Mesenchymal stem cell (in vitro differentiated cells and primary cell): ENCODE results near the gene MKRN2.

ENCODE experiments used
- DNase-seq: peaks from one replicate; pipeline ENCODE4 v3.0.0-alpha.2; 2013
- H2AFZ ChIP-seq: one replicate; pipeline ENCODE4 v1.6.1; 2013; ENCODE audit warnings: low read depth, mild to moderate bottlenecking, control low read depth, inconsistent platforms, low read length, moderate library complexity
- H2AK5ac ChIP-seq: 2 replicates; pipeline ENCODE4 v1.6.1; 2013; ENCODE audit warnings: low read length, moderate library complexity, mild to moderate bottlenecking, inconsistent platforms; ENCODE audit not compliant: severe bottlenecking
- H2BK120ac ChIP-seq: one replicate; pipeline ENCODE4 v1.6.1; 2013; ENCODE audit warnings: low read depth, mild to moderate bottlenecking, inconsistent platforms, low read length, moderate library complexity
- H2BK12ac ChIP-seq, 2 experiments: one replicate each; pipeline ENCODE4 v1.6.1; 2013; ENCODE audit warnings: inconsistent platforms in 2 of 2, low read length in 2 of 2, mild to moderate bottlenecking in 2 of 2, moderate library complexity in 2 of 2, control low read depth in 1 of 2
- H2BK15ac ChIP-seq: one replicate; pipeline ENCODE4 v1.6.1; 2013; ENCODE audit warnings: mild to moderate bottlenecking, low read depth, inconsistent platforms; ENCODE audit not compliant: poor library complexity, severe bottlenecking
- H2BK5ac ChIP-seq: 2 replicates; pipeline ENCODE4 v1.6.1; 2013; ENCODE audit warnings: low read depth, mild to moderate bottlenecking, low read length, control low read depth, inconsistent platforms; ENCODE audit not compliant: poor library complexity, severe bottlenecking
- H3K14ac ChIP-seq, 2 experiments: one replicate each; pipeline ENCODE4 v1.6.1; 2013; ENCODE audit warnings: inconsistent platforms in 2 of 2, low read length in 2 of 2, control low read depth in 1 of 2, mild to moderate bottlenecking in 1 of 2, moderate library complexity in 1 of 2
- H3K18ac ChIP-seq, 2 experiments: one replicate each; pipeline ENCODE4 v1.6.1; 2013; ENCODE audit warnings: inconsistent platforms in 2 of 2, low read length in 2 of 2, control low read depth in 1 of 2, low read depth in 1 of 2, mild to moderate bottlenecking in 1 of 2
- H3K23ac ChIP-seq, 2 experiments: one replicate each; pipeline ENCODE4 v1.6.1; 2013; ENCODE audit warnings: inconsistent platforms in 2 of 2, low read length in 2 of 2, mild to moderate bottlenecking in 2 of 2, moderate library complexity in 2 of 2, control low read depth in 1 of 2
- H3K27ac ChIP-seq: 2 replicates; pipeline ENCODE4 v1.5.1; 2013; ENCODE audit warnings: mild to moderate bottlenecking, moderate library complexity, low read length, control low read depth, inconsistent platforms; ENCODE audit not compliant: poor library complexity, severe bottlenecking
- H3K27me3 ChIP-seq, 2 experiments: 2 replicates each; pipeline versions ENCODE4 v1.6.1 to v1.7.0; 2013; ENCODE audit warnings: low read length in 2 of 2, mild to moderate bottlenecking in 2 of 2, moderate library complexity in 2 of 2, control low read depth in 1 of 2, inconsistent platforms in 1 of 2; ENCODE audit not compliant: control insufficient read depth in 1 of 2, insufficient read depth in 1 of 2
- H3K36me3 ChIP-seq, 2 experiments: 2 replicates each; pipeline versions ENCODE4 v1.6.1 to v1.7.0; 2013; ENCODE audit warnings: low read length in 2 of 2, control low read depth in 1 of 2, inconsistent platforms in 1 of 2, low read depth in 1 of 2, mild to moderate bottlenecking in 1 of 2; ENCODE audit not compliant: insufficient read depth in 2 of 2, control insufficient read depth in 1 of 2
- H3K4ac ChIP-seq, 2 experiments: one replicate each; pipeline ENCODE4 v1.6.1; 2013; ENCODE audit warnings: inconsistent platforms in 2 of 2, low read length in 2 of 2, mild to moderate bottlenecking in 2 of 2, moderate library complexity in 2 of 2, control low read depth in 1 of 2, low read depth in 1 of 2
- H3K4me1 ChIP-seq: 2 replicates; pipeline ENCODE4 v1.6.1; 2013; ENCODE audit warnings: low read depth, low read length, control low read depth; ENCODE audit not compliant: control insufficient read depth, insufficient read depth
- H3K4me2 ChIP-seq: 2 replicates; pipeline ENCODE4 v1.6.1; 2013; ENCODE audit warnings: low read length, mild to moderate bottlenecking, inconsistent platforms; ENCODE audit not compliant: poor library complexity, severe bottlenecking
- H3K4me3 ChIP-seq, 2 experiments: 2 replicates each; pipeline versions ENCODE4 v1.5.1 to v1.7.0; 2013; ENCODE audit warnings: low read length in 2 of 2, mild to moderate bottlenecking in 2 of 2, control low read depth in 1 of 2, low read depth in 1 of 2; ENCODE audit not compliant: insufficient read depth in 1 of 2
- H3K79me1 ChIP-seq: replicated peaks from 2 replicates; pipeline ENCODE4 v1.6.1; 2013; ENCODE audit warnings: mild to moderate bottlenecking, control low read depth, low read length, inconsistent platforms; ENCODE audit not compliant: poor library complexity, severe bottlenecking
- H3K9ac ChIP-seq: 2 replicates; pipeline ENCODE4 v1.7.0; 2013; ENCODE audit warnings: mild to moderate bottlenecking, low read length, moderate library complexity
- H3K9me3 ChIP-seq: 2 replicates; pipeline ENCODE4 v1.7.0; 2013; ENCODE audit warnings: mild to moderate bottlenecking, low read length; ENCODE audit not compliant: control insufficient read depth
- H4K8ac ChIP-seq: one replicate; pipeline ENCODE4 v1.6.1; 2013; ENCODE audit warnings: inconsistent platforms, mild to moderate bottlenecking, low read length, moderate library complexity
- H4K91ac ChIP-seq: one replicate; pipeline ENCODE4 v1.6.1; 2013; ENCODE audit warnings: mild to moderate bottlenecking, low read length, inconsistent platforms
- WGBS: methylation state at CpG from one replicate; pipeline ENCODE4 v1.1.7; 2013; ENCODE audit warnings: mixed read lengths; 5-methylcytosine and 5-hydroxymethylcytosine counted together

MKRN2 gene

GRCh38 chr3:12527757-12528143 is 29.1 kb upstream of the MKRN2 start:
- H3K18ac ChIP-seq, result no peak overlapping the region
- no peak overlapping the region for H2BK15ac ChIP-seq
- no peak for DNase-seq
- H2BK5ac ChIP-seq, result no peak overlapping the region
- H3K4ac ChIP-seq, result no peak overlapping the region
- no peak overlapping the region for H3K9ac ChIP-seq
- no peak overlapping the region for H2BK12ac ChIP-seq
- H3K4me2 ChIP-seq, result no peak overlapping the region
- H3K27me3 ChIP-seq, result no peaks in the 10 kb centered on the region
- peaks cover 11 to 79% of the 10 kb centered on the region in 2 experiments for H3K36me3 ChIP-seq
- no peak overlapping the region for H3K4me3 ChIP-seq
- H4K91ac ChIP-seq, result no peak overlapping the region
- no peak overlapping the region for H2BK120ac ChIP-seq
- no peak overlapping the region for H2AK5ac ChIP-seq
- H2AFZ ChIP-seq, result no peak overlapping the region
- H3K4me1 ChIP-seq, result no peaks in the 10 kb centered on the region
- no peaks in the 10 kb centered on the region for H3K9me3 ChIP-seq
- H3K14ac ChIP-seq, result no peak overlapping the region
- H3K27ac ChIP-seq, result no peak overlapping the region
- WGBS, result 100% methylated on average over 2 of the region's 3 CpGs
- H3K23ac ChIP-seq, result no peak overlapping the region
- H4K8ac ChIP-seq, result no peak overlapping the region
- peaks cover 1% of the 10 kb centered on the region for H3K79me1 ChIP-seq

GRCh38 chr3:12532182-12532581 is 24.7 kb upstream of the MKRN2 start:
- 94% methylated on average over 4 of the region's 5 CpGs for WGBS
- no peak for DNase-seq
- H3K4me2 ChIP-seq, result no peak overlapping the region

DNA sequence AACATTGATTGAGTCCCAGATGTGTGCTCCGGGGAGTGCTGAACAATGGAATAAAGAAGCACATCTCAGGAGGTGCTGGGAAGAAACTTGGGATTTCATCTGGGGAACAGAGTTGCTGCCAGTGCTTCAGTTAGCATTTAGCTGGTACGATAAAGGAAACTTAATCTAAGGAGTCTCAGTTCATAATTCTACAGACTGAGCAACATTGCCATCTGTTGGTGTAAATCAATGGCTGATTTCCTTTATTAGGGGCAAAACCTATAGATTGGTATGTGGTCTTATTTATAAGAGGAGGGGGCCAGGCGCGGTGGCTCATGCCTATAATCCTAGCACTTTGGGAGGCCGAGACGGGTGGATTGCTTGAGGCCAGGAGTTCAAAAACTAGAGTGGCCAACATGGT is 20.5 kb upstream of the MKRN2 start:
- no peak overlapping the region for H4K91ac ChIP-seq
- H3K4me3 ChIP-seq, result no peak overlapping the region
- H3K9ac ChIP-seq, result no peak overlapping the region
- H3K18ac ChIP-seq, result no peak overlapping the region
- no peak overlapping the region for H3K27ac ChIP-seq
- no peak for DNase-seq
- H3K4me1 ChIP-seq, result no peaks in the 10 kb centered on the region
- H3K27me3 ChIP-seq, result no peaks in the 10 kb centered on the region
- peaks cover 3% of the 10 kb centered on the region for H3K79me1 ChIP-seq
- H3K36me3 ChIP-seq, result peaks cover 15 to 48% of the 10 kb centered on the region in 2 experiments
- H3K9me3 ChIP-seq, result no peaks in the 10 kb centered on the region
- H3K4ac ChIP-seq, result no peak overlapping the region
- H2AFZ ChIP-seq, result no peak overlapping the region
- H2BK15ac ChIP-seq, result no peak overlapping the region
- no peak overlapping the region for H4K8ac ChIP-seq
- H2BK12ac ChIP-seq, result no peak overlapping the region
- WGBS, result 99% methylated on average over 6 of the region's 6 CpGs
- no peak overlapping the region for H3K4me2 ChIP-seq
- no peak overlapping the region for H3K14ac ChIP-seq
- no peak overlapping the region for H2AK5ac ChIP-seq
- no peak overlapping the region for H3K23ac ChIP-seq
- no peak overlapping the region for H2BK120ac ChIP-seq
- H2BK5ac ChIP-seq, result no peak overlapping the region

More at GRCh38 chr3:12532182-12532581, 24.7 kb upstream of the MKRN2 start:
- Histone ChIP-seq H4K91ac (no peak overlapping the region), H3K4me3 (no peak overlapping the region), H3K27ac (no peak overlapping the region), H3K9ac (no peak overlapping the region), H2AK5ac (no peak overlapping the region), H2BK12ac (no peak overlapping the region), H3K27me3 (no peaks in the 10 kb centered on the region), H2BK120ac (no peak overlapping the region), H3K18ac (no peak overlapping the region), H2AFZ (no peak overlapping the region), H4K8ac (no peak overlapping the region), H2BK5ac (no peak overlapping the region), H2BK15ac (no peak overlapping the region), H3K36me3 (peaks cover 16 to 69% of the 10 kb centered on the region in 2 experiments), H3K4me1 (no peaks in the 10 kb centered on the region), H3K23ac (no peak overlapping the region), H3K79me1 (peaks cover 3% of the 10 kb centered on the region), H3K9me3 (no peaks in the 10 kb centered on the region), H3K4ac (no peak overlapping the region), H3K14ac (no peak overlapping the region)

DNA sequence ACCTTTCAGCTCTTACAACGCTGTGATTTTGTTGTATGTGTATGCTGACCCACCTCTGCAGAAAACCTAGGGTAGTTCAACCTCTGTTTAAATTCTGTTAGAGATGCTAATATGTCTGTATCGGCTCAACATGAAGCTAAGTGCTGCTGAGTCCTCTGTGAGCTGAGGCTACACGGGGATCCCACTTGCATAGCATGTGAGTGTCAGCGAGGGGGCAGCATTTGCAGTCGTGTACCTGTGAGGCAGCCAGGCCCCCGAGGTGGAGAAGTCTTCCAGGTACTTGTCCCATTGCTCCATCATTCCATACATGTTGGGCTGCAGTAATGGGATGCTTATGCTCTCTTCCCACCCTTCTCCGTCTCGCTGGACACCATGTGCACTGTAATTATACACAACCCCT is 15.3 kb upstream of the MKRN2 start:
- Histone ChIP-seq H3K23ac (no peak overlapping the region), H3K27me3 (no peaks in the 10 kb centered on the region), H4K91ac (no peak overlapping the region), H3K18ac (no peak overlapping the region), H2AK5ac (no peak overlapping the region), H3K14ac (no peak overlapping the region), H2BK120ac (no peak overlapping the region), H3K9ac (no peak overlapping the region), H2BK15ac (no peak overlapping the region), H3K27ac (no peak overlapping the region), H2BK5ac (no peak overlapping the region), H2BK12ac (no peak overlapping the region), H3K4me1 (no peaks in the 10 kb centered on the region), H3K9me3 (no peaks in the 10 kb centered on the region), H3K36me3 (peaks cover 6 to 17% of the 10 kb centered on the region in 2 experiments), H3K4me2 (no peak overlapping the region), H2AFZ (no peak overlapping the region), H4K8ac (no peak overlapping the region), H3K4me3 (no peak overlapping the region), H3K4ac (no peak overlapping the region), H3K79me1 (no peaks in the 10 kb centered on the region)
- DNase-seq, result no peak
- 73% methylated on average over 8 of the region's 8 CpGs for WGBS
